ENCODE data around the gene PPP2R2C.
A peak's percentile ranks its signal among the peaks of the same experiment; 100 is the strongest.

- TF ChIP-seq CTCF (optimal IDR thresholded peaks at IDR 0.05 in 1 of 3, IDR thresholded peaks at IDR 0.05 in 1 of 3, conservative IDR thresholded peaks at IDR 0.05 in 1 of 3; ENCODE audit: extremely low read depth in 1 of 3, insufficient read depth in 2 of 3, low read length in 3 of 3) (peak in 2 of 3 experiments; percentile 81 to 95), EZH2 (IDR thresholded peaks at IDR 0.05; ENCODE audit: low read length) (no peak)
These were observed 145.0 kb downstream of the PPP2R2C start for GRCh38 chr4:6327220-6327917.
